Memory B cell (primary cell): ENCODE results near the gene NELFE.
"Not testable (repeated sequence)": the region's sequence is repeated elsewhere in the genome, so short reads cannot be mapped to it uniquely, and the experiment has no call there.

Source experiments
- ATAC-seq: fragments of 150-1000 bp; cut with Tn5 transposase; 2 replicates; pipeline ENCODE4 v1.10.0; 2021; ENCODE audit warnings: low read depth, mild to moderate bottlenecking, moderate library complexity
- DNase-seq, 2 donors: peaks; one replicate each; pipeline ENCODE4 v3.0.0; 2022; ENCODE audit warnings: low spot score in 2 of 2
- H3K27ac Mint-ChIP-seq: one replicate; pipeline ENCODE4 v1.8.0; 2022; ENCODE audit warnings: mild to moderate bottlenecking, moderate library complexity, mixed read lengths
- H3K27me3 Mint-ChIP-seq: one replicate; pipeline ENCODE4 v1.8.0; 2022; ENCODE audit warnings: mixed read lengths
- H3K36me3 Mint-ChIP-seq: one replicate; pipeline ENCODE4 v1.8.0; 2022; ENCODE audit warnings: mild to moderate bottlenecking, mixed read lengths
- H3K4me1 Mint-ChIP-seq: one replicate; pipeline ENCODE4 v1.8.0; 2022; ENCODE audit warnings: mixed read lengths
- H3K4me3 Mint-ChIP-seq: one replicate; pipeline ENCODE4 v1.8.0; 2022; ENCODE audit warnings: mild to moderate bottlenecking, moderate library complexity, mixed read lengths
- H3K9me3 Mint-ChIP-seq: one replicate; pipeline ENCODE4 v1.8.0; 2022; ENCODE audit warnings: mixed read lengths

NELFE gene, protein sequence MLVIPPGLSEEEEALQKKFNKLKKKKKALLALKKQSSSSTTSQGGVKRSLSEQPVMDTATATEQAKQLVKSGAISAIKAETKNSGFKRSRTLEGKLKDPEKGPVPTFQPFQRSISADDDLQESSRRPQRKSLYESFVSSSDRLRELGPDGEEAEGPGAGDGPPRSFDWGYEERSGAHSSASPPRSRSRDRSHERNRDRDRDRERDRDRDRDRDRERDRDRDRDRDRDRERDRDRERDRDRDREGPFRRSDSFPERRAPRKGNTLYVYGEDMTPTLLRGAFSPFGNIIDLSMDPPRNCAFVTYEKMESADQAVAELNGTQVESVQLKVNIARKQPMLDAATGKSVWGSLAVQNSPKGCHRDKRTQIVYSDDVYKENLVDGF

DNA sequence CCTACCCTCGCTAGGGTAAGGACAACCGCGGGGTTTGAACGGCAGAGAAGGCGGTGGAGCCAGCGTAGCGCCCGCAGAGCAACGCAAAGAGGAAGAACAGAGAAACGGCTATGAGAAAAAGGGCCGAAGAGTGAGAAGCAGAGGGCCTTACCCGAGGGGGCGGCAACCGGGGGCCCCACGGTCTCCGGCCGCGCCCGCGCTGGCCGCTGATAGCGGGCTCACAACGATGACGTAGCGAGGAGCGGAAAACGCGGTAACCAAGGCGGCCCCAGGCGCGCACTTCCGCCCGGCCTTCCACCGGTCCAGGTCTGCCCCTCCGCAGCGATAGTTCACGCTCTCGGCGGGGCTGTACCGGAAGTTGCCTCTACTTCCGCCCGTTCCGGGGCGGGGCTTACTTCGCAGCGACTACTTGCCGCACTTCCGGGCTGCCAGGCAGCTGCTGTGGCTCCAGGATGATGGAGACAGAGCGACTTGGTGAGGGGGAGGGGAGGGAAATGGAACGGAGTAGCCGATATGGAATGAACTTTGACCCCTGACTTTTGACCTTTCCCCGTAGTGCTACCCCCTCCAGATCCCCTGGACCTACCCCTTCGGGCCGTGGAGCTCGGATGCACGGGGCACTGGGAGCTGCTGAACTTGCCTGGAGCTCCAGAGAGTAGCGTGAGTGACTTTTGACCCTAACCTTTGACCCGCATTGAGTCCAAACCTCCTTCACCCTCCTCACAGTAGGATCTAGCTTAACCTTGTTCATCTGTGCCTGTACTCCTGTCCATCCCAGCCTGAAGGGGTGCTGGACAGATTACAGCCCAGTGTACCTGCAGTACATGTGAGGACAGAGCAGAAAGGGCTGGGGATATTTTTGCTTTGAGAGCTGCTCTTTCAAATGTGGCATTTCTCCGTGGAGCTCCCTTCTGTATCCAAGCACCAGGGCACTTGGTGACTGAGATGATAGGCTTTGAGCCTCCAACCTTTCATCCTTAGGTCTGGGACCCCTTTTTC, at the start of gene NELFE, which contains the start of gene SKIC2:
NELFE (minus strand) TSS at position 231 of the 999 bp plus-strand sequence. CDS start 525 bp downstream, outside the sequence.
SKIC2 (plus strand) TSS at position 435 of the 999 bp plus-strand sequence; CDS start at position 453, 18 bp downstream.
- no peaks in the 10 kb centered on the region for H3K9me3 Mint-ChIP-seq
- H3K4me1 Mint-ChIP-seq, result peaks cover 17% of the 10 kb centered on the region
- peak; percentile 97 to 98 for DNase-seq
- ATAC-seq, result peak; percentile 97
- H3K4me3 Mint-ChIP-seq, result peak within 1 kb of the TSS; percentile 93
- H3K27ac Mint-ChIP-seq, result peak within 1 kb of the TSS; percentile 94
- peaks cover 35% of the 10 kb centered on the region for H3K36me3 Mint-ChIP-seq
- H3K27me3 Mint-ChIP-seq, result no peaks in the 10 kb centered on the region

DNA sequence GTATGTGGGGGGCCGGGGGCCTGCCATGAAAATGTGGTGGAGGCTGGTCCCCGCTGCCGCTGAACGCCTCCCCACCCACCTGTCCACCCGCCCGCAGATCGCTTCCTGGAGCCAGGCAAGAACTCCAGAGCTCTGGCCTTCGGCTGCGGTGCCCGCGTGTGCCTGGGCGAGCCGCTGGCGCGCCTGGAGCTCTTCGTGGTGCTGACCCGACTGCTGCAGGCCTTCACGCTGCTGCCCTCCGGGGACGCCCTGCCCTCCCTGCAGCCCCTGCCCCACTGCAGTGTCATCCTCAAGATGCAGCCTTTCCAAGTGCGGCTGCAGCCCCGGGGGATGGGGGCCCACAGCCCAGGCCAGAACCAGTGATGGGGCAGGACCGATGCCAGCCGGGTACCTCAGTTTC, 49.3 kb upstream of the NELFE start:
- not testable (repeated sequence) for DNase-seq, H3K4me1 Mint-ChIP-seq, H3K27me3 Mint-ChIP-seq, ATAC-seq, H3K4me3 Mint-ChIP-seq, H3K27ac Mint-ChIP-seq, H3K9me3 Mint-ChIP-seq, H3K36me3 Mint-ChIP-seq

DNA sequence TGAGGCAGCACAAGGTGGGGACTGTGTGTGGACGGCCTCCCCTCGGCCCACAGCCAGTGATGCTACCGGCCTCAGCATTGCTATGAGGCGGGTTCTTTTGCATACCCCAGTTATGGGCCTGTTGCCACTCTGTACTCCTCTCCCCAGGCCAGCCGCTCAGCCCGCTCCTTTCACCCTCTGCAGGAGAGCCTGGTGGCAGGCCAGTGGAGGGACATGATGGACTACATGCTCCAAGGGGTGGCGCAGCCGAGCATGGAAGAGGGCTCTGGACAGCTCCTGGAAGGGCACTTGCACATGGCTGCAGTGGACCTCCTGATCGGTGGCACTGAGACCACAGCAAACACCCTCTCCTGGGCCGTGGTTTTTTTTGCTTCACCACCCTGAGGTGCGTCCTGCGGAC, 48.3 kb upstream of the NELFE start:
- not testable (repeated sequence) for H3K4me1 Mint-ChIP-seq, H3K9me3 Mint-ChIP-seq

GRCh38 chr6:32005991-32006529, 47.3 kb upstream of the NELFE start:
- not testable (repeated sequence) for H3K9me3 Mint-ChIP-seq, DNase-seq, H3K4me1 Mint-ChIP-seq, H3K4me3 Mint-ChIP-seq, H3K27ac Mint-ChIP-seq, ATAC-seq, H3K27me3 Mint-ChIP-seq, H3K36me3 Mint-ChIP-seq

More for the DNA sequence above, 48.3 kb upstream of the NELFE start:
- H3K36me3 Mint-ChIP-seq, H3K27me3 Mint-ChIP-seq, DNase-seq, H3K27ac Mint-ChIP-seq, H3K4me3 Mint-ChIP-seq, ATAC-seq: not testable (repeated sequence)

GRCh38 chr6:32005538-32005880, 46.7 kb upstream of the NELFE start:
- not testable (repeated sequence) for H3K27ac Mint-ChIP-seq, DNase-seq, H3K27me3 Mint-ChIP-seq, H3K36me3 Mint-ChIP-seq, ATAC-seq, H3K4me1 Mint-ChIP-seq, H3K4me3 Mint-ChIP-seq, H3K9me3 Mint-ChIP-seq

DNA sequence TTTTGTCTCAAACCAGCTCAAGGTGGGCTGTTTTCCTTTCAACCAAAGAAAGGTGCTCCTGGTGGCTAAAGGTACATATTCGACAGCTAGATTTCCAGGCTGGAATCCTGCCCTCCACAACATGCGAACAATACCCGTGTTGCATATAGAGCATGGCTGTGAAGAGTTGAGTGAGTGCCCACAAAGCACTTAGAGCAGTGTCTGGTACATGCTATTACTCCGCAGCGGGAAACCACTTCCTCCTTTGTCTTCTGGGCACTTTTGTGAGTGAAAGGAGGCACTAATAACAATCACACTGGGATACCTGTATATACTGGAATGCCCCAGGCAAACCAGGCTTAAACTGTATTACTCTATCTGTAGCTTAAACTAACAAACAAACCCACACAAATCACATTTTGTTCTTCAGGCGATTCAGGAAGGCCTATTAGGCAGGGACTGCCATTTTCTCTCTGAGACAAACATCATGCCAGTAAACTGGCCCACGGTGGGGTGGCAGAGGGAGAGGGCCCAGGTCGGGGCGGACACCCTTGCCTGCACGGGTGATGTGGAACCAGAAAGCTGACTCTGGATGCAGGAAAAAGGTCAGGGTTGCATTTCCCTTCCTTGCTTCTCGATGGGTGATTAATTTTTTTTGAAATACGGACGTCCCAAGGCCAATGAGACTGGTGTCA, 46.2 kb upstream of the NELFE start:
- not testable (repeated sequence) for H3K4me1 Mint-ChIP-seq, H3K4me3 Mint-ChIP-seq, H3K36me3 Mint-ChIP-seq, H3K27me3 Mint-ChIP-seq, H3K9me3 Mint-ChIP-seq, H3K27ac Mint-ChIP-seq
- ATAC-seq, result peak; percentile 88
- peak in 1 of 2 donors; percentile 9 for DNase-seq

DNA sequence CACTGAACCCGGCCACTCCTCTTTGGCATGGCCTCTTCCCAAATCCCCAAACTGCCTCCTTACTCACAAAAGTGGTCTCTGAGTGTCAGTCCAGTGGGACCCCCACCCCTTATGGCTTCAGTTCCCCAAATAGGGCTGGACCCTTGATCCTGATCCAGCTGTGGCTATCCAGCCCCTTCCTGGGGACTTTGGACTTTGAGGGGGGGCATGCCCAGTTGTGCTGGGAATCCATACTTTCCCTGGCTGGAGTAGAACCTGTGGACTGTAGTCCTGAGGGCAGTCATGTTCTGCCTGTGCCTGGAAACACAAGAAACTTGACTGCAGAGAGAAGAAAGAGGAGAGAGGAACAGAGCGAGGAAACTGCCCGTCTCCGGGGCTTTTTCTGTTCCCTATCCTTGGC, 45.6 kb upstream of the NELFE start:
- H3K4me3 Mint-ChIP-seq, H3K27ac Mint-ChIP-seq, DNase-seq: not testable (repeated sequence)

DNA sequence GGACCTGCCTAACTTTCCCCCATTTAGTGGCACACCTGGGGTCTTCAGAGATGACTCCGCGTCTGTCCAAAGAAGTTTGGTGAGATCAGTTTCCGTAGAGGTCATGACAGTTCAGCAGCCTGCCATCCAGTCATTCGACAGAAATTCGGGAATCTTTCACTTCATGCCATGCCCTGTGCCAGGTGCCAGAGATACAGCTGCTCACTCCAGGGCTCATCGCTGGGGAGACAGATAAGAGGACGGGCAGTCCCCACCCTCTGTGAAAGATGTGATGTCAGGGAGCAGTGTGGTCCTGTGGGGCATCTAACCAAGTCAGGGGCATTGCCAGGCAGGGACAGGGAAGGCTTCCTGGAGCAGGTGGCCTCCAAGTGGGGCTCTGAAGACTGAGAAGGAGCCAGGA, 44.5 kb upstream of the NELFE start:
- H3K27me3 Mint-ChIP-seq, DNase-seq, H3K4me3 Mint-ChIP-seq, H3K9me3 Mint-ChIP-seq, H3K4me1 Mint-ChIP-seq, H3K27ac Mint-ChIP-seq, ATAC-seq, H3K36me3 Mint-ChIP-seq: not testable (repeated sequence)

More for the DNA sequence above, 45.6 kb upstream of the NELFE start:
- not testable (repeated sequence) for H3K4me1 Mint-ChIP-seq, H3K36me3 Mint-ChIP-seq, ATAC-seq, H3K27me3 Mint-ChIP-seq, H3K9me3 Mint-ChIP-seq

DNA sequence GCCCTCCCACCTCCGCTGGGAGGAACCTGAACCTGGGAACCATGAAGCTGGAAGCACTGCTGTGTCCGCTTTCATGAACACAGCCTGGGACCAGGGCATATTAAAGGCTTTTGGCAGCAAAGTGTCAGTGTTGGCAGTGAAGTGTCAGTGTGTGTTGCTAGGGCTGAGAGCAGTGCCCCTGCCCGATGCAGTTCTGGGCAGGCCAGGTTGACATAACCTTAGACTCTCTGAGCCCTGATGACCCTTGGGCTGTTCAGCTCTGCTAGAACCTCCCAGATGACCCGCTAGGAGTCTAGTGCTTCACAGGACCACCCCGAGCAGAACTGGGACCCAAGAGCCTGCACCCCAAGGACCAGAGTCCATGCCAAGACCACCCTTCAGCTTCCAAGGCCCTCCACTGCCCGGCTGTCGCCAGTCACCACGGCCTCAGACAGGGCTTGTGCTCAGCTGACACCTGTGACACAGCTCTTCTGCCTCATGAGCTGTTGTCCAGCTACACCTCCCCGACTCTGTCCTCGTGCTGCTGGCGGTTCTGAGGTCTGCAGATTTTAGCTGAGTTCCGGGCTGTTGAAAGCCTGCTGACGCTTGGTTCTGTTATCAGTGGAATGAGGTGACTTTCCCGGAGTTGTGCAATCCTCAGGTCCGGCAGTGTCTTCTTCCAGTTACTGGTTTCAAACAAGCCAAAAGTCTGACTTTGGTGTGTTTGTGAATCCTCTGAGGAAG, 43.9 kb upstream of the NELFE start:
- not testable (repeated sequence) for DNase-seq, H3K27ac Mint-ChIP-seq, ATAC-seq

GRCh38 chr6:31996385-31996784, 37.6 kb upstream of the NELFE start:
- H3K27me3 Mint-ChIP-seq, H3K4me3 Mint-ChIP-seq, DNase-seq, H3K36me3 Mint-ChIP-seq, H3K9me3 Mint-ChIP-seq, H3K27ac Mint-ChIP-seq, ATAC-seq, H3K4me1 Mint-ChIP-seq: not testable (repeated sequence)

More for the DNA sequence above, 43.9 kb upstream of the NELFE start:
- not testable (repeated sequence) for H3K36me3 Mint-ChIP-seq, H3K4me3 Mint-ChIP-seq, H3K4me1 Mint-ChIP-seq, H3K27me3 Mint-ChIP-seq, H3K9me3 Mint-ChIP-seq

- not testable (repeated sequence) for H3K36me3 Mint-ChIP-seq, ATAC-seq, H3K27me3 Mint-ChIP-seq, DNase-seq, H3K4me3 Mint-ChIP-seq, H3K9me3 Mint-ChIP-seq, H3K27ac Mint-ChIP-seq, H3K4me1 Mint-ChIP-seq
Observed at GRCh38 chr6:31994421-31994820, 35.6 kb upstream of the NELFE start.

GRCh38 chr6:31989363-31989762, 30.6 kb upstream of the NELFE start:
- not testable (repeated sequence) for H3K36me3 Mint-ChIP-seq, H3K27me3 Mint-ChIP-seq

DNA sequence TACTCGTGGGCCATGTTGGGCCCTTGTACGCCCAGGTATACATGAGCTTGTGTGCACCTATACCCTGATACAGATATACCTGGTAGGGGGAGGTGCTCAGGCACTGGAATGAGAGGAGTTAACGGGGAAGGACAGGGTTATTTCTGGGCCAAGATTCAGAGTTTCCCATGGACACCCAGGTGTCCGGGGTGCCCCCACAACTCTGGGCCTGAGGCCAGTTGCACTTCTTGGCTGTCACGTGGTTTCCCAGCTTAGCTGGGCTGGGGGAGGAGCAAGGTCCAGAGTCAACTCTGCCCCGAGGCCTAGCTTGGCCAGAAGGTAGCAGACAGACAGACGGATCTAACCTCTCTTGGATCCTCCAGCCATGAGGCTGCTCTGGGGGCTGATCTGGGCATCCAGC, 23.0 kb upstream of the NELFE start, which contains the start of gene C4A:
C4A (plus strand) TSS at position 314 of the 400 bp plus-strand sequence; CDS start at position 365, 51 bp downstream.
- not testable (repeated sequence) for H3K4me3 Mint-ChIP-seq, H3K4me1 Mint-ChIP-seq, ATAC-seq, H3K9me3 Mint-ChIP-seq, DNase-seq, H3K27ac Mint-ChIP-seq, H3K27me3 Mint-ChIP-seq, H3K36me3 Mint-ChIP-seq

More at GRCh38 chr6:31989363-31989762, 30.6 kb upstream of the NELFE start:
- DNase-seq, H3K4me3 Mint-ChIP-seq, H3K9me3 Mint-ChIP-seq, H3K27ac Mint-ChIP-seq, H3K4me1 Mint-ChIP-seq: not testable (repeated sequence)
- peak; percentile 34 for ATAC-seq
